Endothelial cell of umbilical vein (primary cell): Measurements from ENCODE around the gene LAMB4. TPM values are rescaled to one million over a fixed set of nuclear protein-coding genes. Genes with fewer than 3 reads are reported as not detected.

ENCODE experiments used
- BruUV-seq: library from RNA; stranded (reverse); fragments of 400-500 nt; replicated peaks from 2 replicates; lab custom pipeline; 2021; lab: Mats Ljungman, UMichigan
- CTCF ChIA-PET: fragments of 300-600, 350-600 bp; sonication (Branson Sonifier 250); formaldehyde crosslinking; loops from one replicate; lab custom pipeline; 2021; ENCODE audit warnings: antibody characterized with exemption, inconsistent platforms; lab: Charles Lee
- POLR2A ChIA-PET: fragments of 300-600, 350-600 bp; sonication (Branson Sonifier 250); formaldehyde crosslinking; loops from one replicate; lab custom pipeline; 2021; ENCODE audit warnings: antibody characterized with exemption, inconsistent platforms; lab: Charles Lee
- DNase-seq: peaks from one replicate; pipeline ENCODE4 v3.0.0-alpha.2; 2011; ENCODE audit warnings: low read depth, low spot score
- FAIRE-seq: peaks from 2 replicates; lab custom pipeline; 2011; peaks lifted over from hg19 to GRCh38; lab: Jason Lieb, UNC
- H2AFZ ChIP-seq: 2 replicates; pipeline ENCODE4 v1.6.0; 2012; ENCODE audit warnings: low read depth, low read length, control low read depth, inconsistent platforms
- H3K27ac ChIP-seq: 2 replicates; pipeline ENCODE4 v1.5.1; 2011; ENCODE audit warnings: low read depth, mild to moderate bottlenecking, control low read depth, low read length, moderate library complexity; ENCODE audit not compliant: insufficient read depth
- H3K27me3 ChIP-seq, 2 experiments: 2 replicates each; pipeline versions ENCODE4 v1.6.0 to v1.6.1; 2011; ENCODE audit warnings: low read length in 2 of 2, mixed read lengths in 1 of 2; ENCODE audit not compliant: control insufficient read depth in 2 of 2, insufficient read depth in 2 of 2
- H3K36me3 ChIP-seq, 2 experiments: 2 replicates in 1 of 2; 3 replicates in 1 of 2; pipeline ENCODE4 v1.5.1; 2011; ENCODE audit warnings: low read length in 2 of 2, mild to moderate bottlenecking in 1 of 2, moderate library complexity in 1 of 2; ENCODE audit not compliant: control insufficient read depth in 2 of 2, insufficient read depth in 2 of 2; ENCODE audit errors: extremely low read depth in 1 of 2
- H3K4me1 ChIP-seq: 3 replicates; pipeline ENCODE4 v1.5.1; 2011; ENCODE audit warnings: mild to moderate bottlenecking, low read length; ENCODE audit not compliant: control insufficient read depth, insufficient read depth; ENCODE audit errors: extremely low read depth
- H3K4me2 ChIP-seq: 2 replicates; pipeline ENCODE4 v1.6.1; 2011; ENCODE audit warnings: low read length, control low read depth, mixed read lengths; ENCODE audit not compliant: insufficient read depth
- H3K4me3 ChIP-seq, 3 experiments: fragments of 200-600 bp in 1 of 3; sonication (generic), shearing (Covaris generic) in 1 of 3; replicated peaks in 1 of 3; 2 replicates each; pipeline ENCODE4 v1.5.1; 2011 to 2016; ENCODE audit warnings: control low read depth in 3 of 3, low read length in 3 of 3, mild to moderate bottlenecking in 2 of 3, inconsistent platforms in 1 of 3, low read depth in 1 of 3, moderate library complexity in 1 of 3; ENCODE audit not compliant: insufficient read depth in 1 of 3
- H3K79me2 ChIP-seq: 2 replicates; pipeline ENCODE4 v1.6.0; 2012; ENCODE audit warnings: low read length, inconsistent platforms; ENCODE audit not compliant: control insufficient read depth, insufficient read depth
- H3K9ac ChIP-seq: replicated peaks from 2 replicates; pipeline ENCODE3; 2011; ENCODE audit warnings: low read length, control low read depth; ENCODE audit not compliant: insufficient read depth; ENCODE audit errors: extremely low read depth
- H3K9me1 ChIP-seq: replicated peaks from 3 replicates; pipeline ENCODE4 v1.6.0; 2011; ENCODE audit warnings: mild to moderate bottlenecking, low read length; ENCODE audit not compliant: control insufficient read depth, insufficient read depth; ENCODE audit errors: extremely low read depth
- H3K9me3 ChIP-seq: replicated peaks from 2 replicates; pipeline ENCODE4 v1.5.1; 2012; ENCODE audit warnings: low read length, inconsistent platforms; ENCODE audit not compliant: control insufficient read depth, insufficient read depth
- H4K20me1 ChIP-seq: replicated peaks from 2 replicates; pipeline ENCODE3; 2011; ENCODE audit warnings: mild to moderate bottlenecking, low read length; ENCODE audit not compliant: control insufficient read depth, insufficient read depth; ENCODE audit errors: extremely low read depth
- EZH2 ChIP-seq: IDR thresholded peaks from 2 replicates; pipeline ENCODE4 v1.6.1; 2012; ENCODE audit warnings: borderline replicate concordance, low read depth, mild to moderate bottlenecking, moderate library complexity, low read length, inconsistent platforms; ENCODE audit not compliant: severe bottlenecking
- FOS ChIP-seq: IDR thresholded peaks from 2 replicates; pipeline ENCODE4 v1.6.1; 2011; ENCODE audit warnings: mild to moderate bottlenecking, low read length, moderate library complexity, borderline replicate concordance; ENCODE audit not compliant: insufficient read depth
- GATA2 ChIP-seq: IDR thresholded peaks from 2 replicates; pipeline ENCODE4 v1.7.0; 2011; ENCODE audit warnings: low read depth, mild to moderate bottlenecking, moderate library complexity, mixed read lengths, low read length; ENCODE audit not compliant: insufficient read length, insufficient read depth
- JUN ChIP-seq: IDR thresholded peaks from 2 replicates; pipeline ENCODE4 v1.6.1; 2011; ENCODE audit warnings: borderline replicate concordance, low read depth; ENCODE audit not compliant: insufficient read length, insufficient read depth
- MYC ChIP-seq: IDR thresholded peaks from one replicate; pipeline ENCODE4 v1.6.1; 2011; ENCODE audit warnings: mild to moderate bottlenecking, low read depth, low read length
- POLR2A ChIP-seq: IDR thresholded peaks from 2 replicates; pipeline ENCODE4 v1.6.1; 2012; ENCODE audit warnings: low read depth, mild to moderate bottlenecking, control low read depth, low read length
- POLR2AphosphoS5 ChIP-seq: IDR thresholded peaks from 2 replicates; pipeline ENCODE4 v1.6.1; 2012; ENCODE audit warnings: low read depth, mild to moderate bottlenecking, control low read depth, low read length, moderate library complexity; ENCODE audit not compliant: insufficient read depth
- dilution Hi-C: fragments of 300-500 bp; cut with MboI; formaldehyde crosslinking; loops from one replicate; pipeline ENCODE4 v1.15.0; 2019; ENCODE audit warnings: low sequenced_read_pairs; ENCODE audit not compliant: extremely low pct_ligation_motif_present
- intact Hi-C: fragments of 100-400 bp; cut with micrococcal nuclease; formaldehyde crosslinking; loops from one replicate; pipeline ENCODE4 v1.10.0; 2022
- polyA plus RNA-seq, 4 experiments: library from polyadenylated mRNA; depleted of rRNA in 3 of 4; stranded (reverse) in 3 of 4; unstranded in 1 of 4; fragments of >200 nt; gene quantifications; 2 replicates each; pipeline versions ENCODE4 v1.2.1 to v1.2.3, GENCODE V29; 2011 to 2012; ENCODE audit warnings: missing spikeins in 1 of 4
- total RNA-seq: library from RNA; stranded (reverse); gene quantifications from 2 replicates; pipeline ENCODE4 v1.2.3, GENCODE V29; 2021
- TF ChIP-seq, protein P1 (sequence below), 2 donors: IDR thresholded peaks; 1 replicate in 1 of 2; 2 replicates in 1 of 2; pipeline ENCODE4 v1.5.1; 2011; ENCODE audit warnings: low read length in 2 of 2, mild to moderate bottlenecking in 2 of 2, moderate library complexity in 2 of 2, control low read depth in 1 of 2, inconsistent platforms in 1 of 2, low read depth in 1 of 2; ENCODE audit not compliant: insufficient read depth in 1 of 2; ENCODE audit errors: extremely low read depth in 1 of 2
- TF ChIP-seq, protein P2 (sequence below): IDR thresholded peaks from 2 replicates; pipeline ENCODE4 v1.6.1; 2011; ENCODE audit not compliant: insufficient read depth, insufficient read length

Gene LAMB4
- total and polyA plus RNA-seq, 2 donors (not counting 3 experiments of a cell fraction or from before 2014, with no cell fraction given) = 0.15 to 0.20 TPM

DNA sequence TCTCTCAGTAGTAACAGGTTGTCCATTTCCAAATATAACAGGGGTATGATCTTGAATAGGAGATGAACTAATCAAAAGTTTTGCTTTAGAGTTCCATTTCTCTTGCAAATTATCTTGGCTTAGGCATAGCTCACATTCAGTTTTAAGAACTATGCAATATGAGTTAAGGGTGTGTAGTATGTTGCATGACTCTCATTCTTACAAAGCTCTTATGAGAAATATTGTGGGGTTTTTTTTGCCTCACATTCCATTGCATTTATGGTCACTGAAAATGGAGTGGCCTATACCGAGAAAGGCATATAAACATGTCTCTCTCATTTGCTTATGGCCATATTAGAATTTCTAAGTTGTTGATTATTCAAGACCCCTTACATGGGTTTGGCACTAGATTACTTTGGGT lies 78.7 kb downstream of the LAMB4 start:
- peaks cover 4% of the 10 kb centered on the region for H3K4me1 ChIP-seq
- H3K9me3 ChIP-seq = no peaks in the 10 kb centered on the region
- FAIRE-seq (no peak), DNase-seq (no peak)
- H3K4me3 ChIP-seq = no peak overlapping the region
- no peak overlapping the region for H3K9ac ChIP-seq
- intact Hi-C loops (no loop called here), dilution Hi-C loops (no loop called here)
- ChIA-PET CTCF (no interaction called here), POLR2A (no interaction called here)
- H3K27me3 ChIP-seq = no peaks in the 10 kb centered on the region
- no peaks in the 10 kb centered on the region for H3K36me3 ChIP-seq
- H4K20me1 ChIP-seq = no peaks in the 10 kb centered on the region
- H3K79me2 ChIP-seq = no peaks in the 10 kb centered on the region
- no peak overlapping the region for H3K27ac ChIP-seq
- H3K4me2 ChIP-seq = no peak overlapping the region
- BruUV-seq = no TSS peak
- H3K9me1 ChIP-seq = no peaks in the 10 kb centered on the region
- no peak overlapping the region for H2AFZ ChIP-seq
- TF ChIP-seq POLR2A = no peak
- no peak for TF ChIP-seq JUN
- TF ChIP-seq FOS = no peak
- TF ChIP-seq GATA2 = no peak
- TF ChIP-seq, protein P1, sequence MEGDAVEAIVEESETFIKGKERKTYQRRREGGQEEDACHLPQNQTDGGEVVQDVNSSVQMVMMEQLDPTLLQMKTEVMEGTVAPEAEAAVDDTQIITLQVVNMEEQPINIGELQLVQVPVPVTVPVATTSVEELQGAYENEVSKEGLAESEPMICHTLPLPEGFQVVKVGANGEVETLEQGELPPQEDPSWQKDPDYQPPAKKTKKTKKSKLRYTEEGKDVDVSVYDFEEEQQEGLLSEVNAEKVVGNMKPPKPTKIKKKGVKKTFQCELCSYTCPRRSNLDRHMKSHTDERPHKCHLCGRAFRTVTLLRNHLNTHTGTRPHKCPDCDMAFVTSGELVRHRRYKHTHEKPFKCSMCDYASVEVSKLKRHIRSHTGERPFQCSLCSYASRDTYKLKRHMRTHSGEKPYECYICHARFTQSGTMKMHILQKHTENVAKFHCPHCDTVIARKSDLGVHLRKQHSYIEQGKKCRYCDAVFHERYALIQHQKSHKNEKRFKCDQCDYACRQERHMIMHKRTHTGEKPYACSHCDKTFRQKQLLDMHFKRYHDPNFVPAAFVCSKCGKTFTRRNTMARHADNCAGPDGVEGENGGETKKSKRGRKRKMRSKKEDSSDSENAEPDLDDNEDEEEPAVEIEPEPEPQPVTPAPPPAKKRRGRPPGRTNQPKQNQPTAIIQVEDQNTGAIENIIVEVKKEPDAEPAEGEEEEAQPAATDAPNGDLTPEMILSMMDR (IDR thresholded peaks at IDR 0.05; ENCODE audit: extremely low read depth in 1 of 2, insufficient read depth in 1 of 2, low read depth in 1 of 2, low read length in 2 of 2) = no peak
- no peak for TF ChIP-seq EZH2

DNA sequence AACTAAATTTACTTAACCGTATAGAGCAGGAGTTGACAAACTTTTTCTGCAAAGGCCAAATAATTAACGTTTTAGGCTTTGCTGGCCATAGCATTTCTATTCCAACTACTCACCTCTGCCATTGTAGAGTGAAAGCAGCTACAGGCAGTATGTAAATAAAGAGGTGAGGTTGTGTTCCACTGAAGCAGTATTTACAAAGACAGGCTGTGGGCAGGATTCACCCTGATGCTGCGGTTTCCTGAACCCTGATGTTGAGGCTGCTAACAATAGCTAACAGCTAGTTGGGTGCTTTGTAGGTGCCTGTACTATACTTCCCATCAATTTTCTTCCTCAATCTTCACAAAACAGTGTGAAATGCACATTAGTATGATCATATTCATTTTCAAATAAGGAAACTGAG lies 80.2 kb downstream of the LAMB4 start:
- BruUV-seq = no TSS peak
- no peak for TF ChIP-seq JUN
- no peak for TF ChIP-seq MYC
- TF ChIP-seq, protein P2, sequence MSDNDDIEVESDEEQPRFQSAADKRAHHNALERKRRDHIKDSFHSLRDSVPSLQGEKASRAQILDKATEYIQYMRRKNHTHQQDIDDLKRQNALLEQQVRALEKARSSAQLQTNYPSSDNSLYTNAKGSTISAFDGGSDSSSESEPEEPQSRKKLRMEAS = no peak
- TF ChIP-seq GATA2 = no peak
- TF ChIP-seq, protein P1 (IDR thresholded peaks at IDR 0.05; ENCODE audit: extremely low read depth in 1 of 2, insufficient read depth in 1 of 2, low read depth in 1 of 2, low read length in 2 of 2) = no peak
- no peak for TF ChIP-seq POLR2AphosphoS5
- CTCF ChIA-PET = no interaction called here
- Histone ChIP-seq H3K9ac (no peak overlapping the region), H3K4me3 (no peak overlapping the region), H3K27me3 (no peaks in the 10 kb centered on the region), H4K20me1 (no peaks in the 10 kb centered on the region), H3K36me3 (no peaks in the 10 kb centered on the region), H3K9me1 (no peaks in the 10 kb centered on the region), H3K4me2 (no peak overlapping the region), H3K79me2 (no peaks in the 10 kb centered on the region), H3K27ac (no peak overlapping the region), H3K4me1 (peaks cover 7% of the 10 kb centered on the region), H3K9me3 (no peaks in the 10 kb centered on the region), H2AFZ (no peak overlapping the region)
- POLR2A ChIA-PET = no interaction called here
- FAIRE-seq = no peak
- intact Hi-C loops (no loop called here), dilution Hi-C loops (no loop called here)
- DNase-seq = no peak
